Measurements from ENCODE around the gene DMP1. TPM values are rescaled to one million over a fixed set of nuclear protein-coding genes. Genes with fewer than 3 reads are reported as not detected.

DMP1 gene, protein sequence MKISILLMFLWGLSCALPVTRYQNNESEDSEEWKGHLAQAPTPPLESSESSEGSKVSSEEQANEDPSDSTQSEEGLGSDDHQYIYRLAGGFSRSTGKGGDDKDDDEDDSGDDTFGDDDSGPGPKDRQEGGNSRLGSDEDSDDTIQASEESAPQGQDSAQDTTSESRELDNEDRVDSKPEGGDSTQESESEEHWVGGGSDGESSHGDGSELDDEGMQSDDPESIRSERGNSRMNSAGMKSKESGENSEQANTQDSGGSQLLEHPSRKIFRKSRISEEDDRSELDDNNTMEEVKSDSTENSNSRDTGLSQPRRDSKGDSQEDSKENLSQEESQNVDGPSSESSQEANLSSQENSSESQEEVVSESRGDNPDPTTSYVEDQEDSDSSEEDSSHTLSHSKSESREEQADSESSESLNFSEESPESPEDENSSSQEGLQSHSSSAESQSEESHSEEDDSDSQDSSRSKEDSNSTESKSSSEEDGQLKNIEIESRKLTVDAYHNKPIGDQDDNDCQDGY
- not detected in 2 replicates for total RNA-seq (2014; rRNA removed)
- not detected for polyA plus RNA-seq (2012)

DNA sequence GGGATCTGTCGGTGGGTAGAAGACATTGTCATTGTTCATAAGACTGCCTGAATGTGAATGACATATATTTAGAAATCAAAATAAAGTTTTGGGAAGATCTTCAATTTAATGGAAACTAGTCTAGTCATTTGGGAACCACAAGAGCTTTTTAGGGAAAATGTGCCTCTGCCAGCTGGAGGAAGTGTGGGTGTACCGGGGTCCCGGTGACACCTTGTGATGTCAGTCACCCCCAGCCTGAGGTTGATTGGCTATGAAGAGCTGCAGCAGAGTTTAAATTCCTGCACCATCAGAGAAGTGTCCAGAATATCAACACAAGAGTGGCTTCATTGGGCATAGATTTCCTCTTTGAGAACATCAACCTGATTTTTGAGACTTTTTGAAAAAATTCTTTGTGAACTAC lies at the start of gene DMP1:
Gene DMP1 (plus strand): TSS at position 301 of the 400 bp plus-strand sequence. CDS start 6,213 bp downstream, outside the sequence.
- DNase-seq (ENCODE audit: low read depth) = no peak

DNA sequence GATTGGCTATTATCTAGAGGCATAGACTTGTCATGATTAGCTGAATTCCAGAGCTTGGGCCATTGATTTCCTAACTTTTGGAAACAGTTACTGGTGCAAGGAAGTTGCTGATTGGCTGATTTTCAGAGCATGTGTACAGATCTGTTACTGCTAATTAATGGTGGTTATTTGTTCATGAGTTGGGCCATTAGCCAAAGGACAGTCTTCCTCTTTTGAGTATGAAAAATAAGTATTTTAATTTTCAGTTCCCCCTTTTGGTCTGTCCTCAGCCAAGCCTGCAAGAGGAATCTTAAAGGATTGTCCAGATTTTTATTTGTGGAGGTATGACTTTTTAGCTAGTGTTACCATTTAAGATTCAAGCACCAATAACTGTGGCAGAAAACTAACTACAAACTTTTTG lies 48.7 kb upstream of the DMP1 start:
- DNase-seq (ENCODE audit: low read depth) = no peak

GRCh38 chr4:87608229-87608628 lies 41.9 kb upstream of the DMP1 start, which contains the start of gene DSPP:
DSPP (plus strand) TSS chr4:87608529; CDS start chr4:87610909, 2,380 bp downstream.
- no peak for DNase-seq (ENCODE audit: low read depth)

DNA sequence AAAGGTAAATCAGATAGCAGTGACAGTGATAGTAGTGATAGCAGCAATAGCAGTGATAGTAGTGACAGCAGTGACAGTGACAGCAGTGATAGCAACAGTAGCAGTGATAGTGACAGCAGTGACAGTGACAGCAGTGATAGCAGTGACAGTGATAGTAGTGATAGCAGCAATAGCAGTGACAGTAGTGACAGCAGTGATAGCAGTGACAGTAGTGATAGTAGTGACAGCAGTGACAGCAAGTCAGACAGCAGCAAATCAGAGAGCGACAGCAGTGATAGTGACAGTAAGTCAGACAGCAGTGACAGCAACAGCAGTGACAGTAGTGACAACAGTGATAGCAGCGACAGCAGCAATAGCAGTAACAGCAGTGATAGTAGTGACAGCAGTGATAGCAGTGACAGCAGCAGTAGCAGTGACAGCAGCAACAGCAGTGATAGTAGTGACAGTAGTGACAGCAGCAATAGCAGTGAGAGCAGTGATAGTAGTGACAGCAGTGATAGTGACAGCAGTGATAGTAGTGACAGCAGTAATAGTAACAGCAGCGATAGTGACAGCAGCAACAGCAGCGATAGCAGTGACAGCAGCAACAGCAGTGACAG lies 35.7 kb upstream of the DMP1 start:
- no peak for DNase-seq (ENCODE audit: low read depth)

GRCh38 chr4:87616268-87616667 lies 33.8 kb upstream of the DMP1 start:
- no peak for DNase-seq (ENCODE audit: low read depth)

GRCh38 chr4:87620086-87620485 lies 30.0 kb upstream of the DMP1 start:
- no peak for DNase-seq (ENCODE audit: low read depth)

- DNase-seq (ENCODE audit: low read depth) = no peak
Measured at GRCh38 chr4:87620491-87620890, 29.6 kb upstream of the DMP1 start.

DNA sequence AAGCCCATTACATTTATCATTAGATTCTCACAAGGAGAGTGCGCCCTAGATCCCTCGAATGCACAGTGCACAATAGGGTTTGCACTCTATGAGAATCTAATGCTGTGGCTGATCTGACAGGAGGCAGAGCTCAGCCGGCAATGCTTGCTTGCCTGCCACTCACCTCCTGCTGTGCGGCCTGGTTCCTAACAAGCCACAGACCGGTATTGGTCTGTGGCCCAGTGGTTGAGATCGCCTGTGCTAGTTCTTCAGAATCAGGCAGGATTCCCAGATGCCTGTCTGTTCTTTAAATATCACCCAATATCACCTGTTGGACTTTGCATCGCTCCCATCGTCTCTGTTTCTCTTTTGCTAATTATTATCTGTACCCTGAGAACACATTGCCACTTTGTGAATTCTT lies 27.8 kb upstream of the DMP1 start:
- no peak for DNase-seq (ENCODE audit: low read depth)

- no peak for DNase-seq (ENCODE audit: low read depth)
Measured at GRCh38 chr4:87624698-87625097, 25.4 kb upstream of the DMP1 start.

GRCh38 chr4:87631668-87632067 lies 18.4 kb upstream of the DMP1 start:
- no peak for DNase-seq (ENCODE audit: low read depth)

- no peak for DNase-seq (ENCODE audit: low read depth)
Measured at GRCh38 chr4:87632469-87632868, 17.6 kb upstream of the DMP1 start.

GRCh38 chr4:87633243-87633642 lies 16.8 kb upstream of the DMP1 start:
- peak; percentile 22 for DNase-seq (ENCODE audit: low read depth)

DNA sequence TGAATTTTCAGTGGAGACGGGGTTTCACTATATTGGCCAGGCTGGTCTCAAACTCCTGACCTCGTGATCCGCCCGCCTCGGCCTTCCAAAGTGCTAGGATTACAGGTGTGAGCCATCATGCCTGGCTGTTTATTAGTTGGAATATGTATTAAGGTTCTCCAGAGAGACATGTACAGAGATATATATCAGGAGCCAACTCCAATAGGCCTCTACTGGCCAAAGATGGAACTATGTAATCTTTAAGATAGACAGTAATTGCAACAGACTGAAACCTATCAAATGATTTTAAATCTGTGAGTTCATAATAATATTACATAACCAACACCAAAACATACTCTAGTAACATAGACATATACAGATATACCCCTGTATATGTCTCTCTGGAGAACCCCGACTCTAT lies 5.8 kb upstream of the DMP1 start:
- DNase-seq (ENCODE audit: low read depth) = no peak

- no peak for DNase-seq (ENCODE audit: low read depth)
Measured at GRCh38 chr4:87650938-87651337, 858 bp downstream of the DMP1 start.

DNA sequence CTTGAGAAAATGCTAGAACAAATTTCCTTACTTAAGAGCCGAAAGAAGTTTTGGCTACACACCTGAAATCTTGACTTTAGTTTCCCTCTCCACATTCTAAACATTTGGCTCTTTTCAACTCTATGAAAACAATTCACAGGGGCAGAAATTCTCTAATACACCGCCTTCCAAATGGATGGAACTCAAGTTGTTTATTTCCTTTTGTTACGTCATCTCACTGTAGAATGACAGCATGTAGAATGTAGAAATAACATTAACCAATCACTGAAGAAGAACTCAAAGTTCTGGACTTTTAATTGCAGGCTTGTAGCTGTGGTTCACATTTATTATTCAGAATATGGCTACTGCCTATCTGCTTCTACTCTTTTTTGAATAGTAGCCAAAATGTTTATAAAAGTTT lies 1.9 kb downstream of the DMP1 start:
- DNase-seq (ENCODE audit: low read depth) = no peak

DNA sequence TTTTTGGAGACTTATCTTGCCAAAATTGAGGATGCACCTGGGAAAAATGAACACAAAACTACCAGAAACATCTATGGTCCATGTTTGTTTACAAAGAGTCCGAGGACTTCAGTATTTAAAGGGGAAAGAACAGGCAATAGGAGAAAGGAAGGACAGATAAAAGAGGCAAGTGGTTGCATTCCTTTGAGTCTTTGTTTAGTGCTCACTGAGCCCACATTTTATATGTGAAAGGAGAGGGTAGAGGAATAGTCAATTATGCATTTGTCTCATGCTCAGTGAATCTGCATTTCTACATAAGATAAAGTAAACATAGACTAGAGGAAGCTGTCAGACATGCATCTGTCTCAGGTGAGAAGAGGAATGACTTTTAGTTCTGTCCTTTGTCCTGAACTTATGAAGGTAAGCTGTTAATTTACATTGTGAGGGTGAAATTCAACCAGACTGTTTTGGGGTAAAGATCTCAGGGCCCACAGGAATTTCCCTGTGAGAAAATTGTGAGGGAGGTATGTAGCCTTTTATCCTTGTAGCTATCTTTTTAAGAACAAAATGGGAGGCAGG lies 4.5 kb downstream of the DMP1 start:
- DNase-seq (ENCODE audit: low read depth) = no peak

- peak; percentile 63 for DNase-seq (ENCODE audit: low read depth)
Measured at GRCh38 chr4:87657525-87657924, 7.4 kb downstream of the DMP1 start.

DNA sequence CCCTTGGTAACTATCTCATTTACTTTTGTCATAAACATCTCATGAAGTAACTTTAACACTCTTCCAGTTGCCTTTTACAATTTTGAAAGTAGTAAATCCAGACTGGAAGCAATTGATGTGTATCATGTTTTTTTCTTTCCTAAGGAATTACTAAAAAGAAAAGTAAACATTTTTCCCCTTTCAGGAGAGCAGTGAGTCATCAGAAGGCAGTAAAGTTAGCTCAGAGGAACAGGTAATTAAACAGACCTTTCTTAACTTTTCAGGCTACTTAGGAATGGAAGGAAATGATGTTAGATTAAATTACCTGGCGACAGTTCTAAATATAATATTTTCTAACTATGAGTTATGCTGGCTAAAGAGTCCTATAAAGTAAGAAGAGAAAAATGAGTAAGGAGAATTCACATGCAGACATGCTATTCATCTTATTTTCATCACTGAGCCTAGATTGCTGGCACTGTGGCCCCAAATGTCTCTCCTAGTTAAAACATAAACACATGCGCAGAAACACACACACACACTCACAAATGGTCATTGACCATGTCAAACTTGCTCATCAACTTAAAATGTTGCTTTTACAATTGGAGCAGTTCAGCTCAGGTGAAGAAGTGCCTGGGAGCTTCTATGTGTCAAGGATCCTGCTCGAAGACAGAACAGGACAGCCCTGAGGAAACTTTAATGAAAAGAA lies 9.3 kb downstream of the DMP1 start:
- no peak for DNase-seq (ENCODE audit: low read depth)

DNA sequence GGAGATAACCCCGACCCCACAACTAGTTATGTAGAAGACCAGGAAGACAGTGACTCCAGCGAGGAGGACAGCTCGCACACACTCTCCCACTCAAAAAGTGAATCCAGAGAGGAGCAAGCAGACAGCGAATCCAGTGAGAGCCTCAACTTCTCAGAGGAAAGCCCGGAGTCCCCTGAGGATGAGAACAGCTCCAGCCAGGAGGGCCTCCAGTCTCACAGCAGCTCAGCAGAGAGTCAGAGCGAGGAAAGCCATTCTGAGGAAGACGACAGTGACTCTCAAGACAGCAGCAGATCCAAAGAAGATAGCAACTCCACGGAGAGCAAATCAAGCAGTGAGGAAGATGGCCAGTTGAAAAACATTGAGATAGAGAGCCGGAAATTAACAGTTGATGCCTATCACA lies 12.8 kb downstream of the DMP1 start:
- DNase-seq (ENCODE audit: low read depth) = no peak

- no peak for DNase-seq (ENCODE audit: low read depth)
Measured at GRCh38 chr4:87669373-87669772, 19.3 kb downstream of the DMP1 start.

- no peak for DNase-seq (ENCODE audit: low read depth)
Measured at GRCh38 chr4:87677731-87678130, 27.7 kb downstream of the DMP1 start.

Data from LHCN-M2 (cell line).